Gastroesophageal sphincter (tissue), 3 donors: ENCODE data around the gene DOCK9.

ENCODE experiments used
- CTCF ChIP-seq, 4 experiments: fragments of 200-600 bp in 2 of 4; fragments of 450-650 bp in 2 of 4; sonication (generic) in 1 of 4; IDR thresholded peaks; one replicate each; pipeline ENCODE4 v1.5.1; 2017 to 2019; ENCODE audit warnings: antibody characterized with exemption in 4 of 4, mild to moderate bottlenecking in 2 of 4, moderate library complexity in 2 of 4
- POLR2A ChIP-seq, 2 donors: fragments of 450-650 bp; IDR thresholded peaks; one replicate each; pipeline ENCODE4 v1.6.1; 2017; ENCODE audit warnings: antibody characterized with exemption in 2 of 2, mild to moderate bottlenecking in 2 of 2, moderate library complexity in 1 of 2

- TF ChIP-seq CTCF (IDR thresholded peaks at IDR 0.05) (no peak), POLR2A (IDR thresholded peaks at IDR 0.05) (no peak)
These were observed 181.7 kb downstream of the DOCK9 start for GRCh38 chr13:98796191-98796590.
